Fibroblast of skin of left quadriceps (primary cell): Measurements from ENCODE around the gene HNRNPAB.
"Not testable (repeated sequence)": the region's sequence is repeated elsewhere in the genome, so short reads cannot be mapped to it uniquely, and the experiment has no call there.

ENCODE experiments used
- DNase-seq, 2 experiments: peaks; one replicate each; pipeline ENCODE4 v3.0.0-alpha.2; 2013; ENCODE audit warnings: low read depth in 2 of 2

HNRNPAB gene

GRCh38 chr5:178245389-178245788 lies 41.1 kb downstream of the HNRNPAB start:
- no peak for DNase-seq

- DNase-seq = no peak
Measured at GRCh38 chr5:178246624-178247279, 42.4 kb downstream of the HNRNPAB start.

- DNase-seq = no peak
Measured at GRCh38 chr5:178247481-178248456, 43.4 kb downstream of the HNRNPAB start.

GRCh38 chr5:178248750-178249149 lies 44.4 kb downstream of the HNRNPAB start:
- no peak for DNase-seq

- no peak for DNase-seq
Measured at GRCh38 chr5:178249191-178249989, 45.1 kb downstream of the HNRNPAB start.

GRCh38 chr5:178250263-178250662 lies 45.9 kb downstream of the HNRNPAB start:
- DNase-seq = no peak

- no peak for DNase-seq
Measured at GRCh38 chr5:178252258-178252657, 47.9 kb downstream of the HNRNPAB start.

- not testable (repeated sequence) for DNase-seq
Measured at GRCh38 chr5:178253632-178254031, 49.3 kb downstream of the HNRNPAB start.

GRCh38 chr5:178256746-178257145 lies 52.4 kb downstream of the HNRNPAB start:
- DNase-seq = no peak

- DNase-seq = no peak
Measured at GRCh38 chr5:178257650-178258049, 53.3 kb downstream of the HNRNPAB start.

- no peak for DNase-seq
Measured at GRCh38 chr5:178259623-178260536, 55.5 kb downstream of the HNRNPAB start.
